ENCODE data around the gene TMEM243. TPM values are rescaled to one million over a fixed set of nuclear protein-coding genes. Genes with fewer than 3 reads are reported as not detected.

TMEM243 gene
- polyA plus RNA-seq, 2 of the 4 experiments (the other 2 are of a cell fraction), result 23.7 to 36.1 TPM

DNA sequence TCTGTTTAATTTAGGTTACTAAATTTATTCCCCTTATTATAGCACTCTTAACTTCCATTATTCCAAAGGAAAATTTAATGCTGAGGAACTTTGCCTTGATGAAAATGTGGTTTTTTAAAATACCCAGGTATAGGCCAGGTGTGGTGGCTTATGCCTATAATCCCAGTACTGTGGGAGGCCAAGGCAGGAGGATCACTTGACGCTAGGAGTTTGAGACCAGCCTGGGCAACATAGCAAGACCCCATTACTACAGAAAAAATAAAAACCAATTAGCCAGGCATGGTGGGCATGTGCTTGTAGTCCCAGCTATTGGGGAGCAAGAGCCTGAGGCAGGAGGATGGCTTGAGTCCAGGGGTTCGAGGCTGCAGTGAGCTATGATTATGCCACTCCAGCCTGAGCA is 32.4 kb downstream of the TMEM243 start:
- FAIRE-seq (no peak), DNase-seq (ENCODE audit: low read depth in 1 of 2, low spot score in 1 of 2) (no peak), ATAC-seq (no peak)
- Histone ChIP-seq H3K4me2 (no peak overlapping the region), H3K9me3 (no peaks in the 10 kb centered on the region), H3K4me1 (no peaks in the 10 kb centered on the region), H3K27ac (no peak overlapping the region), H3K4me3 (no peak overlapping the region)
- POLR2A ChIA-PET, result no interaction called here
- CTCF ChIA-PET, result no interaction called here
- TF ChIP-seq SREBF2 (IDR thresholded peaks at IDR 0.05), result no peak
- no peak for TF ChIP-seq EHMT2 (IDR thresholded peaks at IDR 0.05; ENCODE audit: low read depth)
- TF ChIP-seq, protein P1, sequence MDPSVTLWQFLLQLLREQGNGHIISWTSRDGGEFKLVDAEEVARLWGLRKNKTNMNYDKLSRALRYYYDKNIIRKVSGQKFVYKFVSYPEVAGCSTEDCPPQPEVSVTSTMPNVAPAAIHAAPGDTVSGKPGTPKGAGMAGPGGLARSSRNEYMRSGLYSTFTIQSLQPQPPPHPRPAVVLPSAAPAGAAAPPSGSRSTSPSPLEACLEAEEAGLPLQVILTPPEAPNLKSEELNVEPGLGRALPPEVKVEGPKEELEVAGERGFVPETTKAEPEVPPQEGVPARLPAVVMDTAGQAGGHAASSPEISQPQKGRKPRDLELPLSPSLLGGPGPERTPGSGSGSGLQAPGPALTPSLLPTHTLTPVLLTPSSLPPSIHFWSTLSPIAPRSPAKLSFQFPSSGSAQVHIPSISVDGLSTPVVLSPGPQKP (IDR thresholded peaks at IDR 0.05; ENCODE audit: low read depth, low read length), result no peak
- TF ChIP-seq RCOR1 (IDR thresholded peaks at IDR 0.05; ENCODE audit: low read depth, low read length), result no peak
- no peak for TF ChIP-seq RNF2 (IDR thresholded peaks at IDR 0.05; ENCODE audit: borderline replicate concordance, low read depth)
- TF ChIP-seq GATA3 (IDR thresholded peaks at IDR 0.05; ENCODE audit: borderline replicate concordance), result no peak
- no peak for TF ChIP-seq EP300 (IDR thresholded peaks at IDR 0.05)
- no peak for TF ChIP-seq MAFK (IDR thresholded peaks at IDR 0.05; ENCODE audit: partially characterized antibody)
- no peak for TF ChIP-seq ZSCAN20 (CRISPR knock-in tag; IDR thresholded peaks at IDR 0.05)
- no peak for TF ChIP-seq JUN (IDR thresholded peaks at IDR 0.05)
- no peak for TF ChIP-seq SMC3 (IDR thresholded peaks at IDR 0.05)
- no peak for TF ChIP-seq TFCP2L1 (CRISPR knock-in tag; IDR thresholded peaks at IDR 0.05)
- TF ChIP-seq CBX8 (IDR thresholded peaks at IDR 0.05), result no peak
- TF ChIP-seq RFX5 (IDR thresholded peaks at IDR 0.05), result no peak
- no peak for TF ChIP-seq KDM1A (IDR thresholded peaks at IDR 0.05; ENCODE audit: low read depth)
- TF ChIP-seq CBX2 (IDR thresholded peaks at IDR 0.05; ENCODE audit: borderline replicate concordance, low read depth), result no peak
- no peak for TF ChIP-seq KDM5A (IDR thresholded peaks at IDR 0.05)
- no peak for TF ChIP-seq ZNF302 (CRISPR knock-in tag; IDR thresholded peaks at IDR 0.05)
- TF ChIP-seq POLR2A (IDR thresholded peaks at IDR 0.05; ENCODE audit: low read length), result no peak
- TF ChIP-seq, protein P2, sequence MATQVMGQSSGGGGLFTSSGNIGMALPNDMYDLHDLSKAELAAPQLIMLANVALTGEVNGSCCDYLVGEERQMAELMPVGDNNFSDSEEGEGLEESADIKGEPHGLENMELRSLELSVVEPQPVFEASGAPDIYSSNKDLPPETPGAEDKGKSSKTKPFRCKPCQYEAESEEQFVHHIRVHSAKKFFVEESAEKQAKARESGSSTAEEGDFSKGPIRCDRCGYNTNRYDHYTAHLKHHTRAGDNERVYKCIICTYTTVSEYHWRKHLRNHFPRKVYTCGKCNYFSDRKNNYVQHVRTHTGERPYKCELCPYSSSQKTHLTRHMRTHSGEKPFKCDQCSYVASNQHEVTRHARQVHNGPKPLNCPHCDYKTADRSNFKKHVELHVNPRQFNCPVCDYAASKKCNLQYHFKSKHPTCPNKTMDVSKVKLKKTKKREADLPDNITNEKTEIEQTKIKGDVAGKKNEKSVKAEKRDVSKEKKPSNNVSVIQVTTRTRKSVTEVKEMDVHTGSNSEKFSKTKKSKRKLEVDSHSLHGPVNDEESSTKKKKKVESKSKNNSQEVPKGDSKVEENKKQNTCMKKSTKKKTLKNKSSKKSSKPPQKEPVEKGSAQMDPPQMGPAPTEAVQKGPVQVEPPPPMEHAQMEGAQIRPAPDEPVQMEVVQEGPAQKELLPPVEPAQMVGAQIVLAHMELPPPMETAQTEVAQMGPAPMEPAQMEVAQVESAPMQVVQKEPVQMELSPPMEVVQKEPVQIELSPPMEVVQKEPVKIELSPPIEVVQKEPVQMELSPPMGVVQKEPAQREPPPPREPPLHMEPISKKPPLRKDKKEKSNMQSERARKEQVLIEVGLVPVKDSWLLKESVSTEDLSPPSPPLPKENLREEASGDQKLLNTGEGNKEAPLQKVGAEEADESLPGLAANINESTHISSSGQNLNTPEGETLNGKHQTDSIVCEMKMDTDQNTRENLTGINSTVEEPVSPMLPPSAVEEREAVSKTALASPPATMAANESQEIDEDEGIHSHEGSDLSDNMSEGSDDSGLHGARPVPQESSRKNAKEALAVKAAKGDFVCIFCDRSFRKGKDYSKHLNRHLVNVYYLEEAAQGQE (IDR thresholded peaks at IDR 0.05), result no peak
- 92% methylated on average over 2 of the region's 2 CpGs for WGBS (ENCODE audit: missing lambda C conversion rate)

DNA sequence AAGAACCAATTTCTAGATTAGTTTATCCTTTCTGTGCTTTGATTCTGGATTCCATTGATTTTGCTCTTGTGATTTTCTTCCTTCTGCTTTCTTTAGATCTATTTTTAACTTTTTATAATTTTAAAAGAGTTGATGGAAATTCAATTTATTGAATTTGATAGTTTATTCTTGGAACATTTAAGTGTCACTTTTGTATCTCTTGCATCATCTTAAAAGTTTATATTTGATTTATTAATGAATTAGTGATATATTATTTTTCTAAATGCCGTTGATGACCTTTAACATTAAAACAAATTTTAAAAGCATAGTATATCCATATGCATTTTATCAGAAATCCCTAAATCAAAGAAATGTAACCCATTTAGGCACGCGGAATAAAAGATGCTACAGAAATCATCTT is 40.4 kb downstream of the TMEM243 start:
- CTCF ChIA-PET, result no interaction called here
- POLR2A ChIA-PET, result no interaction called here
- FAIRE-seq, result peak; percentile 32
- Histone ChIP-seq H3K4me1 (no peaks in the 10 kb centered on the region), H3K9me3 (no peaks in the 10 kb centered on the region), H3K4me2 (no peak overlapping the region), H3K27ac (no peak overlapping the region), H3K4me3 (no peak overlapping the region)
- ATAC-seq, result no peak
- TF ChIP-seq MAZ (IDR thresholded peaks at IDR 0.05; ENCODE audit: borderline replicate concordance, low read depth, low read length), result no peak
- WGBS (ENCODE audit: missing lambda C conversion rate), result 91% methylated on average over 3 of the region's 3 CpGs
- no peak for DNase-seq (ENCODE audit: low read depth in 1 of 2, low spot score in 1 of 2)

DNA sequence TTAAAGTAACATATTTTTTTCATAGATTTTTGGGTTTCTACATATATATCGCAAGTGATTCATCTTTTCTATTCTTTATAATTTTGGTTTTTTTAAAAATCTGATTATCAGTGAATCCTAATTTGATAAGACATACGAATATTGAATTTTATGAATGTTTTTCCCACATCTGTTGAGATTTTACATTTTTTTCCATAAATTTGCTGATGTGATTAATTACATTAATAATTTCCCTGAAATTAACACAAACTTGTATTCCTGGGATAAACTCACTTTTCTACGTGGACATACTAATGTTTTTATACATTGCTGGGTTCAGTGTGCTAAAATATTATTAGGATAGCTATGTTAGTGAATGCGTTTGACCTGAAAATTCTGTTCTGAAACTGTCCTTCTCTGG is 41.2 kb downstream of the TMEM243 start:
- Histone ChIP-seq H3K4me2 (no peak overlapping the region), H3K4me1 (no peaks in the 10 kb centered on the region), H3K9me3 (no peaks in the 10 kb centered on the region), H3K4me3 (no peak overlapping the region), H3K27ac (no peak overlapping the region)
- TF ChIP-seq FOXS1 (CRISPR knock-in tag; IDR thresholded peaks at IDR 0.05) (no peak), MAFK (IDR thresholded peaks at IDR 0.05; ENCODE audit: partially characterized antibody) (peak; percentile 17)
- FAIRE-seq (no peak), DNase-seq (ENCODE audit: low read depth in 1 of 2, low spot score in 1 of 2) (no peak), ATAC-seq (no peak)
- CTCF ChIA-PET, result no interaction called here
- 91% methylated on average over 4 of the region's 4 CpGs for WGBS (ENCODE audit: missing lambda C conversion rate)
- POLR2A ChIA-PET, result interaction anchor here (0.6 kb wide), 1 partner anchor 16 kb away, joined by 3 read pairs; no protein-coding TSS in a partner anchor

Measured in A549 (cell line).